Hematopoietic multipotent progenitor cell treated with erythropoietin and hydrocortisone succinate and interleukin-3 and kit ligand, for 15 days (in vitro differentiated cells): Measurements from ENCODE around the gene GRSF1.
"Not testable (repeated sequence)": the region's sequence is repeated elsewhere in the genome, so short reads cannot be mapped to it uniquely, and the experiment has no call there.

Experiments used
- DNase-seq: peaks from one replicate; pipeline ENCODE4 v3.0.0-alpha.2; 2015; ENCODE audit warnings: low spot score

GRSF1 gene

GRCh38 chr4:70839589-70840093 lies at the start of gene GRSF1:
Gene GRSF1 (minus strand): TSS chr4:70839890. CDS start chr4:70839827, 63 bp downstream.
- DNase-seq: peak; percentile 87

- DNase-seq: no peak
Observed at GRCh38 chr4:70885174-70885573, 45.5 kb upstream of the GRSF1 start.

- no peak for DNase-seq
Observed at GRCh38 chr4:70880739-70881138, 41.0 kb upstream of the GRSF1 start.

GRCh38 chr4:70877556-70877955 lies 37.9 kb upstream of the GRSF1 start:
- DNase-seq: no peak

- no peak for DNase-seq
Observed at GRCh38 chr4:70874268-70875156, 34.8 kb upstream of the GRSF1 start.

- no peak for DNase-seq
Observed at GRCh38 chr4:70873216-70873615, 33.5 kb upstream of the GRSF1 start.

- DNase-seq: no peak
Observed at GRCh38 chr4:70868778-70869177, 29.1 kb upstream of the GRSF1 start.

- no peak for DNase-seq
Observed at GRCh38 chr4:70863099-70863790, 23.6 kb upstream of the GRSF1 start.

- DNase-seq: no peak
Observed at GRCh38 chr4:70859066-70859465, 19.4 kb upstream of the GRSF1 start.

GRCh38 chr4:70858454-70858853 lies 18.8 kb upstream of the GRSF1 start:
- DNase-seq: no peak

GRCh38 chr4:70855464-70855863 lies 15.8 kb upstream of the GRSF1 start:
- no peak for DNase-seq

GRCh38 chr4:70849291-70849690 lies 9.6 kb upstream of the GRSF1 start:
- no peak for DNase-seq

- DNase-seq: no peak
Observed at GRCh38 chr4:70844180-70844579, 4.5 kb upstream of the GRSF1 start.

GRCh38 chr4:70842761-70843435 lies 3.2 kb upstream of the GRSF1 start:
- DNase-seq: no peak

GRCh38 chr4:70841951-70842350 lies 2.3 kb upstream of the GRSF1 start:
- no peak for DNase-seq

GRCh38 chr4:70841211-70841610 lies 1.5 kb upstream of the GRSF1 start:
- DNase-seq: no peak

GRCh38 chr4:70840631-70841030 lies 941 bp upstream of the GRSF1 start:
- not testable (repeated sequence) for DNase-seq

- peak; percentile 58 for DNase-seq
Observed at GRCh38 chr4:70840137-70840536, 447 bp upstream of the GRSF1 start.

- peak; percentile 56 for DNase-seq
Observed at GRCh38 chr4:70838666-70839588, 763 bp downstream of the GRSF1 start.

- DNase-seq: peak; percentile 15
Observed at GRCh38 chr4:70838204-70838603, 1.5 kb downstream of the GRSF1 start.

- no peak for DNase-seq
Observed at GRCh38 chr4:70836081-70836480, 3.6 kb downstream of the GRSF1 start.
